ENCODE results near the gene FGF22. TPM values are rescaled to one million over a fixed set of nuclear protein-coding genes. Genes with fewer than 3 reads are reported as not detected.

The FGF22 gene
- total and polyA plus RNA-seq, 2 of the 13 experiments (the other 11 are each of a cell fraction or from before 2014, with no cell fraction given): 0.24 TPM; not detected in 1

DNA sequence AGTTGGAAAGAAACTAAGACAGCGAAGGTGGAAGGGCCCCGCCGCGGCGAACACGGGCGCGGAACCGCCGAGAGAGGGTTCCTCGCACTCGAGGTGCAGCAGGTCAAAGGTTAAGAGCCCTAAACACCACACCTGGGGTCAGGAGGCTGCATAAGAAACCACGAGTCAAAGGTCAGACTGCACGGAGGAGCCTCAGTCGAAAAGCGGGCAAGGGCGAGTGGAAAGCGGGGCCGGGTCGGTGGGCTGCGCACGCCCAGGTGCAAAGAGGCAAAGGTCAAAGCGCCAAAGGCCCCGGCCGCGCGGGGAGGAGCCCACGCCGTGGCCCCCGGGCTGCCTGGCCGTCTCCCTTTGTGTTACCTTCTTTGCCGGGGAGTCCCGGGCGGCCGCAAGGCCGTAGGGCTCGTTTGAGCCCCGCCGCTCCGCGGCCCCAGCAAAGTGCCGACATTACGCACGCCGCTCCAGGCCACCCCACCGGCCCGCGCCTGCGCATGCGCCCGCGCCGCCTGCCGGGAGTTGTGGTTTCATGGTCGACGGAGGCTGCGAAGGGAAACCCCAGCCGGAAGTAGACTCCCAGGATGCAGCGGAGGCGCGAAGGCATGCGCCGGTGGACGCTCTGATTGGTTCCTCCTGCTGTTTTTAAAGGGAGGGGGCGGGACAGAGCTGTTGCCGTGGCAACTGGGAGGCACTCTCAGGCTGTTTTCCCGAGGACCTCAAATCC is 6.5 kb upstream of the FGF22 start, which contains the start of gene POLRMT:
Gene POLRMT (minus strand): TSS at position 470 of the 718 bp plus-strand sequence. CDS start 25 bp downstream, at position 445.
- H3K4me2 ChIP-seq (ENCODE audit: low read depth, low read length): peak within 1 kb of the TSS; percentile 91
- FAIRE-seq: peak; percentile 92
- H3K9me3 ChIP-seq (ENCODE audit: low read length): no peaks in the 10 kb centered on the region
- TSS peak; percentile 86 for BruUV-seq (replicated peaks)
- peak within 1 kb of the TSS; percentile 92 for H3K9ac ChIP-seq (ENCODE audit: insufficient read depth, low read depth, low read length)
- H4K20me1 ChIP-seq (ENCODE audit: insufficient read depth, low read length): peaks cover 7% of the 10 kb centered on the region; the same call in 1 of the 2 replicates
- peak within 1 kb of the TSS; percentile 97 for H3K27ac ChIP-seq (ENCODE audit: extremely low read length, insufficient read depth, low read length)
- in situ Hi-C loops (cut with HindIII; ENCODE audit: extremely low pct_ligation_motif_present, low pct_unique_long_range_greater_than_20kb) (no loop called here), intact Hi-C loops (cut with micrococcal nuclease; ENCODE audit: unreplicated experiment) (no loop called here)
- peaks cover 28% of the 10 kb centered on the region for H3K79me2 ChIP-seq (ENCODE audit: insufficient read depth, low read length)
- 0% methylated on average over 18 of the region's 67 CpGs for WGBS (ENCODE audit: low lambda C conversion rate)
- peaks cover 3 to 18% of the 10 kb centered on the region in 2 experiments; a peak in 2 of 5 replicates for H3K36me3 ChIP-seq (replicated peaks in 1 of 2; ENCODE audit: control insufficient read depth in 1 of 2, insufficient read depth in 2 of 2, low read length in 2 of 2)
- POLR2A ChIA-PET: interaction anchor here (0.6 to 2.4 kb wide), 14 partner anchors 25 to 127 kb away, joined by 3 to 21 read pairs (median 4); partner anchors contain the start of genes CDC34 and RNF126
- peak; percentile 96 for DNase-seq (ENCODE audit: low spot score)
- H3K4me1 ChIP-seq (ENCODE audit: insufficient read depth, low read length): peaks cover 36% of the 10 kb centered on the region
- ATAC-seq: peak; percentile 83
- H3K27me3 ChIP-seq (ENCODE audit: control insufficient read depth in 1 of 2, insufficient read depth in 2 of 2, low read length in 2 of 2): no peaks in the 10 kb centered on the region; a peak in 1 of 5 replicates
- H2AFZ ChIP-seq (ENCODE audit: low read length): peak within 1 kb of the TSS; percentile 35
- peak within 1 kb of the TSS; percentile 91 to 98 (median 98) for H3K4me3 ChIP-seq (replicated peaks in 1 of 3; ENCODE audit: insufficient read depth in 1 of 3, low read depth in 2 of 3, low read length in 3 of 3)
- CTCF ChIA-PET (ENCODE audit: low intra/inter-chr PET ratio, low total read pairs): interaction anchor here (1.0 kb wide), 1 partner anchor 45 kb away, joined by 3 read pairs; no protein-coding TSS in a partner anchor
- TF ChIP-seq MATR3 (CRISPR knock-in tag; IDR thresholded peaks at IDR 0.05) (no peak), MIER3 (CRISPR knock-in tag; IDR thresholded peaks at IDR 0.05; ENCODE audit: borderline replicate concordance) (0 out of 2 replicates have a peak, but pooled peaks have one; percentile 12), MEF2D (CRISPR knock-in tag; IDR thresholded peaks at IDR 0.05) (peak; percentile 10; the same call in 1 of the 2 replicates), ZFP36 (IDR thresholded peaks at IDR 0.05; ENCODE audit: borderline replicate concordance, low read depth, low read length, partially characterized antibody) (no peak), EP300 (IDR thresholded peaks at IDR 0.05; ENCODE audit: low read depth in 2 of 2, low read length in 2 of 2) (no peak), EP300 (CRISPR knock-in tag; IDR thresholded peaks at IDR 0.05; ENCODE audit: borderline replicate concordance) (no peak), TSC22D2 (CRISPR knock-in tag; IDR thresholded peaks at IDR 0.05; ENCODE audit: borderline replicate concordance) (no peak), CEBPG (CRISPR knock-in tag; IDR thresholded peaks at IDR 0.05) (no peak), HBP1 (CRISPR knock-in tag; IDR thresholded peaks at IDR 0.05; ENCODE audit: low read depth) (peak; percentile 54; the same call in 1 of the 2 replicates), ZNF124 (CRISPR knock-in tag; IDR thresholded peaks at IDR 0.05) (no peak), HNF4G (IDR thresholded peaks at IDR 0.05; ENCODE audit: borderline replicate concordance, low read depth, low read length) (peak; percentile 74; the same call in 1 of the 2 replicates), HNF4G (CRISPR knock-in tag; IDR thresholded peaks at IDR 0.05; ENCODE audit: borderline replicate concordance, low read depth) (0 out of 2 replicates have a peak, but pooled peaks have one; percentile 32), MAF1 (CRISPR knock-in tag; IDR thresholded peaks at IDR 0.05; ENCODE audit: borderline replicate concordance) (0 out of 2 replicates have a peak, but pooled peaks have one; percentile 71), RAD21 (CRISPR knock-in tag; IDR thresholded peaks at IDR 0.05) (no peak; the same call in 1 of the 2 replicates), ZNF720 (CRISPR knock-in tag; IDR thresholded peaks at IDR 0.05) (no peak), ZNF251 (CRISPR knock-in tag; IDR thresholded peaks at IDR 0.05) (no peak), ZNF503 (CRISPR knock-in tag; IDR thresholded peaks at IDR 0.05) (no peak; the same call in 1 of the 2 replicates), NR1H2 (CRISPR knock-in tag; IDR thresholded peaks at IDR 0.05; ENCODE audit: borderline replicate concordance, low read depth) (no peak)
